ENCODE results near the gene CTNNA3. TPM values are rescaled to one million over a fixed set of nuclear protein-coding genes. Genes with fewer than 3 reads are reported as not detected.

CTNNA3 gene
- total and polyA plus RNA-seq, 2 of the 4 experiments (the other 2 are of a cell fraction): 0.19 to 0.90 TPM

DNA sequence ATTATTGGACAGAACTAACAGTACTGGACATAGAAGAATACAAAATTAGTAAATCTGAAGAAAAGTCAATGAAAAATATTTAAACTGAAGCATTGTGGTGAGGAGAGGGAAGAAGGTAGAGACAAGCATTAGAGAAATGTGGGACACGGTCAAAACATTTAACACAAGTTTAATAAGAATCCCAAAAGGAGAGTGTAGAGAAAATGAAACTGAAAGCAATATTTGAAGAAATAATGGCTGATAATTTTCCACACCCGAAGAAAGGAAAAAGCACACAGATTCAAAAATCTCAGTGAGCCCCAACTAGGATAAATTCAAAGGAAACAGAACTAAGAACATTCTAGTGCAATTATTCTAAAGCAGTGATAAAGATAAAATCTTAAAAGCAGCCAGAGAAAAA is 896.5 kb downstream of the CTNNA3 start:
- no peaks in the 10 kb centered on the region for H3K9me3 ChIP-seq (ENCODE audit: control insufficient read depth, insufficient read depth, low read length)
- intact Hi-C loops (cut with micrococcal nuclease) (no loop called here), in situ Hi-C loops (cut with MboI; ENCODE audit: low sequenced_read_pairs) (no loop called here), dilution Hi-C loops (cut with HindIII; ENCODE audit: low sequenced_read_pairs, unreplicated experiment) (no loop called here)
- no peaks in the 10 kb centered on the region for H4K20me1 ChIP-seq (ENCODE audit: insufficient read depth, low read length)
- H2AK5ac ChIP-seq (ENCODE audit: low read depth, low read length): no peak overlapping the region
- DNase-seq: no peak
- no peaks in the 10 kb centered on the region for H3K36me3 ChIP-seq (ENCODE audit: control insufficient read depth, insufficient read depth, low read length)
- no peak overlapping the region for H4K91ac ChIP-seq (ENCODE audit: insufficient read depth, low read depth, low read length)
- ChIA-PET POLR2A (ENCODE audit: unreplicated experiment) (no interaction called here), CTCF (no interaction called here)
- H2BK120ac ChIP-seq (ENCODE audit: low read depth, low read length): no peak overlapping the region
- BruUV-seq (replicated peaks): no TSS peak
- H3K56ac ChIP-seq (ENCODE audit: extremely low read depth, insufficient read depth, low read length): no peak overlapping the region
- no peaks in the 10 kb centered on the region for H3K79me1 ChIP-seq (ENCODE audit: low read depth in 1 of 2, low read length in 2 of 2)
- H3K9me1 ChIP-seq (ENCODE audit: insufficient read depth, low read length): no peaks in the 10 kb centered on the region
- no peak for ATAC-seq (ENCODE audit: low read depth)
- H2BK15ac ChIP-seq (ENCODE audit: low read depth, low read length): no peak overlapping the region
- no peak overlapping the region for H3K23ac ChIP-seq (ENCODE audit: low read depth, low read length)
- H4K5ac ChIP-seq (ENCODE audit: low read depth, low read length): no peak overlapping the region
- no peaks in the 10 kb centered on the region for H3K4me1 ChIP-seq (ENCODE audit: control insufficient read depth, insufficient read depth, low read length)
- no peak overlapping the region for H3K14ac ChIP-seq (replicated peaks; ENCODE audit: low read depth, low read length)
- H2AFZ ChIP-seq (replicated peaks; ENCODE audit: low read length, poor library complexity): no peak overlapping the region
- no peak for TF ChIP-seq NFE2L2 (IDR thresholded peaks at IDR 0.05; ENCODE audit: low read depth, low read length)
- no peak for TF ChIP-seq SMC3 (IDR thresholded peaks at IDR 0.05; ENCODE audit: low read depth, low read length)
- TF ChIP-seq CHD1 (IDR thresholded peaks at IDR 0.05; ENCODE audit: low read depth, low read length): no peak
- no peak for TF ChIP-seq RCOR1 (IDR thresholded peaks at IDR 0.05; ENCODE audit: insufficient replicate concordance, low read length)
- TF ChIP-seq, protein P1, sequence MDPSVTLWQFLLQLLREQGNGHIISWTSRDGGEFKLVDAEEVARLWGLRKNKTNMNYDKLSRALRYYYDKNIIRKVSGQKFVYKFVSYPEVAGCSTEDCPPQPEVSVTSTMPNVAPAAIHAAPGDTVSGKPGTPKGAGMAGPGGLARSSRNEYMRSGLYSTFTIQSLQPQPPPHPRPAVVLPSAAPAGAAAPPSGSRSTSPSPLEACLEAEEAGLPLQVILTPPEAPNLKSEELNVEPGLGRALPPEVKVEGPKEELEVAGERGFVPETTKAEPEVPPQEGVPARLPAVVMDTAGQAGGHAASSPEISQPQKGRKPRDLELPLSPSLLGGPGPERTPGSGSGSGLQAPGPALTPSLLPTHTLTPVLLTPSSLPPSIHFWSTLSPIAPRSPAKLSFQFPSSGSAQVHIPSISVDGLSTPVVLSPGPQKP (IDR thresholded peaks at IDR 0.05; ENCODE audit: borderline replicate concordance, low read depth, low read length): no peak
- TF ChIP-seq, protein P2, sequence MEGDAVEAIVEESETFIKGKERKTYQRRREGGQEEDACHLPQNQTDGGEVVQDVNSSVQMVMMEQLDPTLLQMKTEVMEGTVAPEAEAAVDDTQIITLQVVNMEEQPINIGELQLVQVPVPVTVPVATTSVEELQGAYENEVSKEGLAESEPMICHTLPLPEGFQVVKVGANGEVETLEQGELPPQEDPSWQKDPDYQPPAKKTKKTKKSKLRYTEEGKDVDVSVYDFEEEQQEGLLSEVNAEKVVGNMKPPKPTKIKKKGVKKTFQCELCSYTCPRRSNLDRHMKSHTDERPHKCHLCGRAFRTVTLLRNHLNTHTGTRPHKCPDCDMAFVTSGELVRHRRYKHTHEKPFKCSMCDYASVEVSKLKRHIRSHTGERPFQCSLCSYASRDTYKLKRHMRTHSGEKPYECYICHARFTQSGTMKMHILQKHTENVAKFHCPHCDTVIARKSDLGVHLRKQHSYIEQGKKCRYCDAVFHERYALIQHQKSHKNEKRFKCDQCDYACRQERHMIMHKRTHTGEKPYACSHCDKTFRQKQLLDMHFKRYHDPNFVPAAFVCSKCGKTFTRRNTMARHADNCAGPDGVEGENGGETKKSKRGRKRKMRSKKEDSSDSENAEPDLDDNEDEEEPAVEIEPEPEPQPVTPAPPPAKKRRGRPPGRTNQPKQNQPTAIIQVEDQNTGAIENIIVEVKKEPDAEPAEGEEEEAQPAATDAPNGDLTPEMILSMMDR (conservative IDR thresholded peaks at IDR 0.05; ENCODE audit: low read depth, low read length): no peak
- no peak for TF ChIP-seq FOS (IDR thresholded peaks at IDR 0.05; ENCODE audit: low read depth, low read length)
- TF ChIP-seq CEBPB (IDR thresholded peaks at IDR 0.05; ENCODE audit: low read depth, low read length): no peak
- no peak for TF ChIP-seq RAD21 (IDR thresholded peaks at IDR 0.05; ENCODE audit: low read length)
- TF ChIP-seq, protein P3, sequence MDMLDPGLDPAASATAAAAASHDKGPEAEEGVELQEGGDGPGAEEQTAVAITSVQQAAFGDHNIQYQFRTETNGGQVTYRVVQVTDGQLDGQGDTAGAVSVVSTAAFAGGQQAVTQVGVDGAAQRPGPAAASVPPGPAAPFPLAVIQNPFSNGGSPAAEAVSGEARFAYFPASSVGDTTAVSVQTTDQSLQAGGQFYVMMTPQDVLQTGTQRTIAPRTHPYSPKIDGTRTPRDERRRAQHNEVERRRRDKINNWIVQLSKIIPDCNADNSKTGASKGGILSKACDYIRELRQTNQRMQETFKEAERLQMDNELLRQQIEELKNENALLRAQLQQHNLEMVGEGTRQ (IDR thresholded peaks at IDR 0.05; ENCODE audit: low read depth, low read length): no peak
- no peak for TF ChIP-seq MAZ (IDR thresholded peaks at IDR 0.05; ENCODE audit: borderline replicate concordance, low read depth, low read length)
- TF ChIP-seq MAFK (IDR thresholded peaks at IDR 0.05; ENCODE audit: low read depth, low read length): no peak
- no peak for TF ChIP-seq POLR2A (IDR thresholded peaks at IDR 0.05; ENCODE audit: low read depth, low read length)
- no peak for TF ChIP-seq RFX5 (IDR thresholded peaks at IDR 0.05; ENCODE audit: low read depth, low read length)
- no peak for TF ChIP-seq BHLHE40 (IDR thresholded peaks at IDR 0.05; ENCODE audit: low read depth, low read length)
- TF ChIP-seq MXI1 (IDR thresholded peaks at IDR 0.05; ENCODE audit: borderline replicate concordance, low read depth, low read length): no peak
- H2AK9ac ChIP-seq (replicated peaks; ENCODE audit: low read depth, low read length, poor library complexity): no peak overlapping the region
- H3K4ac ChIP-seq (ENCODE audit: low read depth, low read length): no peak overlapping the region
- WGBS, 2 experiments (ENCODE audit: extremely low coverage in 2 of 2, insufficient read length in 1 of 2): no CpG with 5 or more reads among the region's 2 CpGs
- 0 out of 2 replicates have a peak overlapping the region, but pooled peaks have one; percentile 40 for H3K4me2 ChIP-seq (ENCODE audit: low read depth, low read length)
- no peak overlapping the region; a peak in 1 of 4 replicates for H4K8ac ChIP-seq (ENCODE audit: low read depth in 2 of 2, low read length in 2 of 2)
- no peaks in the 10 kb centered on the region for H3K27me3 ChIP-seq (ENCODE audit: control insufficient read depth, insufficient read depth, low read length)
- no peak overlapping the region for H2BK20ac ChIP-seq (ENCODE audit: low read depth, low read length)
- no peak overlapping the region for H3K4me3 ChIP-seq (ENCODE audit: insufficient read depth, low read depth, low read length)
- H3K18ac ChIP-seq (ENCODE audit: low read depth, low read length): no peak overlapping the region
- no peak overlapping the region for H3K9ac ChIP-seq (ENCODE audit: low read depth, low read length)
- H2BK5ac ChIP-seq (ENCODE audit: low read depth, low read length, poor library complexity, severe bottlenecking): no peak overlapping the region
- no peak overlapping the region for H3K27ac ChIP-seq (ENCODE audit: insufficient read depth, low read length)
